ENCODE results near the gene PDHA1. TPM values are rescaled to one million over a fixed set of nuclear protein-coding genes. Genes with fewer than 3 reads are reported as not detected.
A peak's percentile ranks its signal among the peaks of the same experiment; 100 is the strongest.

PDHA1 gene
- total and polyA plus RNA-seq, 2 of the 4 experiments (the other 2 are of a cell fraction): 53.9 to 141 TPM

DNA sequence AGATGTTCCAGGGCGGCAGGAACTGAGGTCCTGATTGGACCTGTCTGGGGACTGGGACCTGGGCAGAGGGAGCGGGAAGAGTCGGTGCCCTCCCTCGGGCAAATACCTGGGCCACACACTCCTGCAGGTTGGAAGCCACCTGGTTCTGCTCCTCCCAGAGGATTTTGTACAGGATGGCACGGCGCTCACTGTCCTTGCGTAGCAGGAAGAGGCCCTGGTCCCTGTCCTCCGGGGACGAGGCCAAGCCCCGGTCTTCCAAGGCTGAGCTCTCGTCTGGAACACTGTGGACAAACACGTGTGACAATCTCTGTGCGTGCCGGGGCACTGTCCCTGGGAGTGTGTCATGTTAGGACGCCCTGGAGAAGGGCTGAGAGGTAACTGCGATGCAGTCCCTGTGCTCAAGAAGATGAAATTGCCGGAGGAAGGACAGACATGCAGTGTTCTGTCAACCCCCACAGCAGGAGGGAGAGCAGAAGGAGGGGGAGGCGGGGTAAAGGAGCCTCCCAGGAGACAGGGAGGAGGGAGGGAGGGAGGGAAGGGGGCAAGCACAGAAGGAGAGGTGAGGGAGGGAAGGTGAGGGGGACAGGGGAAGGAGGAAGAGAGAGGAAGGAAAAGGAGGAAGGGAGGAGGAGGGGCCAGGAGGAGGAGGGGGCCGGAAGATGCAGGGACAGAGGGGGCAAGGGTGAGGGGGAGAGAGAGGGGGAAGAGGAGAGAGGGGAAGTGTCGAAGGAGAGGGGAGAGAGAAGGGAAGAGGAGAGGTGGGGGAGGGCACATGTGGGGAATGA is 29.0 kb downstream of the PDHA1 start:
- Histone ChIP-seq H3K27me3 (ENCODE audit: control insufficient read depth, insufficient read depth, low read length) (peaks cover 6% of the 10 kb centered on the region; the same call in 1 of the 2 replicates), H2AK5ac (ENCODE audit: low read depth, low read length) (no peak overlapping the region), H3K9ac (ENCODE audit: low read depth, low read length) (no peak overlapping the region), H3K4me2 (ENCODE audit: low read depth, low read length) (peak overlapping the region; percentile 97), H2BK5ac (ENCODE audit: low read depth, low read length, poor library complexity, severe bottlenecking) (no peak overlapping the region), H2AK9ac (replicated peaks; ENCODE audit: low read depth, low read length, poor library complexity) (peak overlapping the region; percentile 89), H3K4ac (ENCODE audit: low read depth, low read length) (no peak overlapping the region; the same call in 1 of the 2 replicates), H2BK120ac (ENCODE audit: low read depth, low read length) (0 out of 2 replicates have a peak overlapping the region, but pooled peaks have one; percentile 2), H4K5ac (ENCODE audit: low read depth, low read length) (no peak overlapping the region), H3K9me3 (ENCODE audit: control insufficient read depth, insufficient read depth, low read length) (no peaks in the 10 kb centered on the region), H4K91ac (ENCODE audit: insufficient read depth, low read depth, low read length) (no peak overlapping the region), H3K18ac (ENCODE audit: low read depth, low read length) (no peak overlapping the region; the same call in 1 of the 2 replicates), H3K27ac (ENCODE audit: insufficient read depth, low read length) (no peak overlapping the region), H3K9me1 (ENCODE audit: insufficient read depth, low read length) (no peaks in the 10 kb centered on the region), H2BK15ac (ENCODE audit: low read depth, low read length) (no peak overlapping the region), H3K79me1 (ENCODE audit: low read depth in 1 of 2, low read length in 2 of 2) (no peaks in the 10 kb centered on the region), H2AFZ (replicated peaks; ENCODE audit: low read length, poor library complexity) (peak overlapping the region; percentile 93), H3K4me1 (ENCODE audit: control insufficient read depth, insufficient read depth, low read length) (peaks cover 3% of the 10 kb centered on the region), H3K36me3 (ENCODE audit: control insufficient read depth, insufficient read depth, low read length) (no peaks in the 10 kb centered on the region), H3K23ac (ENCODE audit: low read depth, low read length) (no peak overlapping the region), H3K4me3 (ENCODE audit: insufficient read depth, low read depth, low read length) (peak overlapping the region; percentile 42), H2BK20ac (ENCODE audit: low read depth, low read length) (no peak overlapping the region), H3K56ac (ENCODE audit: extremely low read depth, insufficient read depth, low read length) (no peak overlapping the region), H4K20me1 (ENCODE audit: insufficient read depth, low read length) (no peaks in the 10 kb centered on the region), H4K8ac (ENCODE audit: low read depth in 2 of 2, low read length in 2 of 2) (no peak overlapping the region; a peak in 1 of 4 replicates), H3K14ac (replicated peaks; ENCODE audit: low read depth, low read length) (no peak overlapping the region; the same call in 1 of the 2 replicates)
- dilution Hi-C loops (cut with HindIII; ENCODE audit: low sequenced_read_pairs, unreplicated experiment) (no loop called here), in situ Hi-C loops (cut with MboI; ENCODE audit: low sequenced_read_pairs) (loop anchor here (10.0 to 25.0 kb wide), 4 partner anchors 152 to 615 kb away; partner anchors contain the start of gene BCLAF3), intact Hi-C loops (cut with micrococcal nuclease) (loop anchor here (1.0 to 10.0 kb wide), 4 partner anchors 163 to 752 kb away; partner anchors contain the start of gene BCLAF3)
- 36 to 71% methylated on average over 1 to 10 of the region's 20 CpGs for WGBS, 2 experiments (ENCODE audit: extremely low coverage in 2 of 2, insufficient read length in 1 of 2)
- CTCF ChIA-PET: interaction anchor here (0.5 to 1.7 kb wide), 5 partner anchors 10 to 194 kb away, joined by 4 to 10 read pairs (median 4); no protein-coding TSS in a partner anchor
- DNase-seq (no peak), ATAC-seq (ENCODE audit: low read depth) (peak; percentile 40)
- BruUV-seq (replicated peaks): no TSS peak
- TF ChIP-seq CEBPB (IDR thresholded peaks at IDR 0.05; ENCODE audit: low read depth, low read length): no peak
- no peak for TF ChIP-seq FOS (IDR thresholded peaks at IDR 0.05; ENCODE audit: low read depth, low read length)
- TF ChIP-seq BHLHE40 (IDR thresholded peaks at IDR 0.05; ENCODE audit: low read depth, low read length): no peak
- TF ChIP-seq, protein P1, sequence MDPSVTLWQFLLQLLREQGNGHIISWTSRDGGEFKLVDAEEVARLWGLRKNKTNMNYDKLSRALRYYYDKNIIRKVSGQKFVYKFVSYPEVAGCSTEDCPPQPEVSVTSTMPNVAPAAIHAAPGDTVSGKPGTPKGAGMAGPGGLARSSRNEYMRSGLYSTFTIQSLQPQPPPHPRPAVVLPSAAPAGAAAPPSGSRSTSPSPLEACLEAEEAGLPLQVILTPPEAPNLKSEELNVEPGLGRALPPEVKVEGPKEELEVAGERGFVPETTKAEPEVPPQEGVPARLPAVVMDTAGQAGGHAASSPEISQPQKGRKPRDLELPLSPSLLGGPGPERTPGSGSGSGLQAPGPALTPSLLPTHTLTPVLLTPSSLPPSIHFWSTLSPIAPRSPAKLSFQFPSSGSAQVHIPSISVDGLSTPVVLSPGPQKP (IDR thresholded peaks at IDR 0.05; ENCODE audit: borderline replicate concordance, low read depth, low read length): no peak
- no peak for TF ChIP-seq MAFK (IDR thresholded peaks at IDR 0.05; ENCODE audit: low read depth, low read length)
- TF ChIP-seq, protein P2, sequence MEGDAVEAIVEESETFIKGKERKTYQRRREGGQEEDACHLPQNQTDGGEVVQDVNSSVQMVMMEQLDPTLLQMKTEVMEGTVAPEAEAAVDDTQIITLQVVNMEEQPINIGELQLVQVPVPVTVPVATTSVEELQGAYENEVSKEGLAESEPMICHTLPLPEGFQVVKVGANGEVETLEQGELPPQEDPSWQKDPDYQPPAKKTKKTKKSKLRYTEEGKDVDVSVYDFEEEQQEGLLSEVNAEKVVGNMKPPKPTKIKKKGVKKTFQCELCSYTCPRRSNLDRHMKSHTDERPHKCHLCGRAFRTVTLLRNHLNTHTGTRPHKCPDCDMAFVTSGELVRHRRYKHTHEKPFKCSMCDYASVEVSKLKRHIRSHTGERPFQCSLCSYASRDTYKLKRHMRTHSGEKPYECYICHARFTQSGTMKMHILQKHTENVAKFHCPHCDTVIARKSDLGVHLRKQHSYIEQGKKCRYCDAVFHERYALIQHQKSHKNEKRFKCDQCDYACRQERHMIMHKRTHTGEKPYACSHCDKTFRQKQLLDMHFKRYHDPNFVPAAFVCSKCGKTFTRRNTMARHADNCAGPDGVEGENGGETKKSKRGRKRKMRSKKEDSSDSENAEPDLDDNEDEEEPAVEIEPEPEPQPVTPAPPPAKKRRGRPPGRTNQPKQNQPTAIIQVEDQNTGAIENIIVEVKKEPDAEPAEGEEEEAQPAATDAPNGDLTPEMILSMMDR (conservative IDR thresholded peaks at IDR 0.05; ENCODE audit: low read depth, low read length): no peak
- TF ChIP-seq MAZ (IDR thresholded peaks at IDR 0.05; ENCODE audit: borderline replicate concordance, low read depth, low read length): no peak
- no peak for TF ChIP-seq SMC3 (IDR thresholded peaks at IDR 0.05; ENCODE audit: low read depth, low read length)
- no peak for TF ChIP-seq CHD1 (IDR thresholded peaks at IDR 0.05; ENCODE audit: low read depth, low read length)
- no peak for TF ChIP-seq NFE2L2 (IDR thresholded peaks at IDR 0.05; ENCODE audit: low read depth, low read length)
- TF ChIP-seq MXI1 (IDR thresholded peaks at IDR 0.05; ENCODE audit: borderline replicate concordance, low read depth, low read length): no peak
- no peak for TF ChIP-seq RAD21 (IDR thresholded peaks at IDR 0.05; ENCODE audit: low read length)
- no peak for TF ChIP-seq RCOR1 (IDR thresholded peaks at IDR 0.05; ENCODE audit: insufficient replicate concordance, low read length)
- no peak for TF ChIP-seq POLR2A (IDR thresholded peaks at IDR 0.05; ENCODE audit: low read depth, low read length)
- POLR2A ChIA-PET (ENCODE audit: unreplicated experiment): no interaction called here

All from IMR-90 (cell line).